Measurements from ENCODE around the gene PRSS35.
"Not testable (repeated sequence)": the region's sequence is repeated elsewhere in the genome, so short reads cannot be mapped to it uniquely, and the experiment has no call there.

The PRSS35 gene

GRCh38 chr6:83518816-83519480, 6.6 kb downstream of the PRSS35 start:
- DNase-seq: no peak

- no peak for DNase-seq
Observed at GRCh38 chr6:83536034-83536646, 23.8 kb downstream of the PRSS35 start.

DNA sequence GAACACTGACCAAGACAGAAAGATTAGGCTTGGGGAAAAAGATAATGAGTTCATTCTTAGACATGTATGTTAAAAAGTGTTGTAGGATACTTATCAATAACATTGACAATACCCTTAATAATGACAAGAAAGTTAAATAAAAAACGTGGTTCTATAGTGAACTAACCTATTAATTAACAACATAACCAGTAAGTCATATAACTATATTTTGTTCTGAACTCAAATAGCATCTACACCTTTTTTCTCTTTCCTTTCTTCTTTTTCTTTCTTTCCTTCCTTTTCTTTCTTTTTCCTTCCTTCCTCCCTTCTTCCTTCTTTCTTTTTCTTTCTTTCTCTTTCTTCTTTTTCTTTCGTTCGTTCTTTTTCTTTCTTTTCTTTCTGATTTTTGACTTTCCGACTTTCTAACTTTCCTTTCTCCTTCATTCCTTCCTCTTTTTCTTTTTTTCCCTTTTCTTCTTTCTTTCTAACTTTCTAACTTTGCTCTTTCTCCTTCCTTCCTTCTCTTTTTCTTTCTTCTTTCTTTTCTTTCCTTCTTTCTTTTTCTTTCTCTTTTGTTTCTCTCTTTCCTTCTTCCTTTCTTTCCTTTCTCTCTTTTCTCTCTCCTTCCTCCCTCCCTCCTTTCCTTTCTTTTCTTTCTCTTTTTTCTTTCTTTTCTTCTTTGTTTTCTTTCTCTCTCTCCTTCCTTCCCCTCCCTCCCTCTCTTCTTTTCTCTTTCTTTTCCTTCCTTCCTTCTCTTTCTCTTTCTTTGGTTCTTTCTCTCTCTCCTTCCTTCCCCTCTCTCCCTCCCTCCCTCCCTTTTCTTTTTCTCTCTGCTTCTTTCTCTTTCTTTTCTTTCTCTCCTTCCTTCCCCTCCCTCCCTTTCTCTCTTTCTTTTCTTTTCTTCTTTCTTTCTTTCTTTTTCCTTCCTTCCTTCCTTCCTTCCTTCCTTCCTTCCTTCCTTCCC, 24.6 kb downstream of the PRSS35 start:
- DNase-seq: no peak

GRCh38 chr6:83539678-83540077, 27.3 kb downstream of the PRSS35 start:
- no peak for DNase-seq

GRCh38 chr6:83546636-83547035, 34.3 kb downstream of the PRSS35 start:
- no peak for DNase-seq

GRCh38 chr6:83550482-83550881, 38.1 kb downstream of the PRSS35 start:
- not testable (repeated sequence) for DNase-seq

- DNase-seq: not testable (repeated sequence)
Observed at GRCh38 chr6:83551748-83552147, 39.4 kb downstream of the PRSS35 start.

GRCh38 chr6:83556871-83557270, 44.5 kb downstream of the PRSS35 start:
- no peak for DNase-seq

DNA sequence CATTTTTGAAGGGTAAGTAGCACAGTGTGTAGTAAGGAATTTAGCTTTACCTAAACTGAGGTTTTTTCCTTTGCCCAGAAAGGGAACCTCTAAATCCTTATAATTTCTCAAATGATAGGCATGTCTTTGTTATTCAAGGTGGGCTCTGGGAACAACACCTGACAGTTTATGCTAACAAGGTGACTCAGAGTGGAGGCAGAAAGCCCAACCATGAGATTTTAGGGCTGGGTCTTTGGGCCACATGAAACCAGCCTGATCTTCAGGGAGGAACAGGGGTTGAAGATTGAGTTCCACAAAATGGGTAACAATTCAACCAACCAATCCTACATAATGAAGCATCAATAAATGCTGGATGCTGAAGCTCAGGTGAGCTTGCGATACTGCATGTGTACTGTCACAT, 46.6 kb downstream of the PRSS35 start:
- no peak for DNase-seq

DNA sequence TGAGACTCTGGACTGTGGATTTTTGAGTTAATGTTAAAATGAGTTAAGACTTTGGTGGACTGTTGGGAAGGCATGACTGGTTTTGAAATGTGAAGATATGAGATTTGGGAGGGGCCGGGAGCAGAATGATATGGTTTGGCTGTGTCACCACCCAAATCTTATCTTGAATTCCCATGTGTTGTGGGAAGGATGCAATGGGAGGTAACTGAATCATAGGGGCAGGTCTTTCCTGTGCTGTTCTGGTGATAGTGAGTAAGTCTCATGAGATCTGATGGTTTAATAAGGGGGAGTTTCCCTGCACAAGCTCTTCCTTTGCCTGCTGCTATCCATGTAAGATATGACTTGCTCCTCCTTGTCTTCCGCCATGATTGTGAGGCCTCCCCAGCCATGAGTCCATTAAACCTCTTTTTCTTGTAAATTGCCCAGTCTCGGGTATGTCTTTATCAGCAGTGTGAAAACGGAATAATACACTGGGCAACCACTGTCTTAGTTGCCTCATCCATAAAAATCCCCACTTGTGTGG, 59.4 kb downstream of the PRSS35 start:
- DNase-seq: not testable (repeated sequence)

- DNase-seq: no peak
Observed at GRCh38 chr6:83574783-83575182, 62.4 kb downstream of the PRSS35 start.
